Right lobe of liver (tissue), 6 donors: ENCODE measurements around the gene ASNS. TPM values are rescaled to one million over a fixed set of nuclear protein-coding genes. Genes with fewer than 3 reads are reported as not detected.

Experiments used
- ATAC-seq, 4 donors: fragments of 200-7000 bp; cut with Tn5 transposase; one replicate each; pipeline ENCODE4 v1.9.1; 2020; ENCODE audit warnings: mild to moderate bottlenecking in 4 of 4, moderate library complexity in 4 of 4
- DNase-seq, 3 donors: peaks; one replicate each; pipeline ENCODE4 v3.0.0-alpha.2; 2020
- H3K27ac ChIP-seq, 3 donors: fragments of 200-600 bp; one replicate each; pipeline ENCODE4 v1.8.0; 2022
- H3K27me3 ChIP-seq, 2 donors: fragments of 200-600 bp; one replicate each; pipeline ENCODE4 v1.8.0; 2022
- H3K36me3 ChIP-seq, 4 donors: fragments of 200-600 bp; sonication (generic) in 1 of 4; one replicate each; pipeline versions ENCODE4 v1.5.1 to v1.8.0; 2017 to 2022; ENCODE audit warnings: control low read depth in 1 of 4
- H3K4me1 ChIP-seq, 4 donors: fragments of 200-600 bp; sonication (generic) in 1 of 4; one replicate each; pipeline versions ENCODE4 v1.5.1 to v1.8.0; 2017 to 2022; ENCODE audit warnings: control low read depth in 1 of 4
- H3K4me3 ChIP-seq, 3 donors: fragments of 200-600 bp; one replicate each; pipeline ENCODE4 v1.8.0; 2022
- H3K9me3 ChIP-seq, 4 donors: fragments of 200-600 bp; sonication (generic) in 1 of 4; one replicate each; pipeline versions ENCODE4 v1.5.1 to v1.8.0; 2017 to 2022; ENCODE audit warnings: control low read depth in 1 of 4
- POLR2A ChIP-seq: fragments of 450-650 bp; IDR thresholded peaks from one replicate; pipeline ENCODE4 v1.6.1; 2017; ENCODE audit warnings: antibody characterized with exemption, mild to moderate bottlenecking
- WGBS: methylation state at CpG from one replicate; pipeline ENCODE4 v1.1.6; 2018; ENCODE audit warnings: low coverage, low lambda C conversion rate; ENCODE audit not compliant: insufficient coverage; ENCODE audit errors: missing lambda C conversion rate; 5-methylcytosine and 5-hydroxymethylcytosine counted together
- intact Hi-C, 2 donors: fragments of 100-400 bp; cut with DNase I; formaldehyde crosslinking; loops; one replicate each; pipeline versions ENCODE4 v1.11.2 to v1.14.1; 2022
- total RNA-seq, 6 experiments: library from RNA; depleted of rRNA in 2 of 6; stranded (reverse); fragments of >200 nt in 2 of 6; fragmentation: NEBNext Ultra II Directional in 3 of 6; extraction: Animal tissue kit (Norgen Biotek cat#: 25700) in 3 of 6; gene quantifications; one replicate each; pipeline versions ENCODE4 v1.1.0 to v1.2.4, GENCODE V29; 2016 to 2023
- TF ChIP-seq, protein P1 (sequence below), 4 donors: fragments of 200-600 bp in 3 of 4; fragments of 450-650 bp in 1 of 4; IDR thresholded peaks; one replicate each; pipeline versions ENCODE4 v1.5.1 to v1.8.0; 2016 to 2022; ENCODE audit warnings: antibody characterized with exemption in 4 of 4, mild to moderate bottlenecking in 2 of 4
- donor health status: DM: no; HTN: yes; CAD: no.
- donor health status: DM: no; HTN: no; CAD: no.
- donor health status: DM: no; HTN: no; CAD: no.
- donor health status: DM: no; HTN: yes; CAD: no.
- donor health status: DM: no; HTN: yes; CAD: no.

The ASNS gene
- total RNA-seq, 6 experiments from 2014 or later: 0.33 to 14.5 (median 3.3) TPM

DNA sequence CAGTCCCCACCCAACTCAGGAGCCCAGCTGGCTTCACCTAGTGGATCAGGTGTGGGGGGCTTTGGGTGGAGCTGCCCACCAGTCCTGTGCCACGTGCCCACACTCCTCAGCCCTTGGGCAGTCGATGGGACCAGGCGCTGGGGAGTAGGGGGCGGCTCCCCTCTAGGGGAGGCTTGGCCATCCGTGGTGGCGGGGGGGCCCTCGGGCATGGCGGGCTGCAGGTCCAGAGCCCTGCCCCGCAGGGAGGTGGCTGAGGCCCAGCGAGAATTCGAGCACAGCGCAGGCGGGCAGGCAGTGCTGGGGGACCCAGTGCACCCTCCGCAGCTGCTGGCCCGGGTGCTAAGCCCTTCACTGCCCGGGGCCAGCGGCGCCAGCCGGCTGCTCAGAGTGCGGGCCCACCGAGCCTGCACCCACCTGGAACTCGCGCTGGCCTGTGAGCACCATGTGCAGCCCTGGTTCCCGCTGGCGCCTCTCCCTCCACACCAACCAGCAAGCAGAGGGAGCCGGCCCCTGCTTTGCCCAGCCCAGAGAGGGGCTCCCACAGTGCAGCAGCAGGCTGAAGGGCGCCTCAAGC lies 29.3 kb downstream of the ASNS start:
- no peaks in the 10 kb centered on the region for H3K9me3 ChIP-seq
- TF ChIP-seq, protein P1, sequence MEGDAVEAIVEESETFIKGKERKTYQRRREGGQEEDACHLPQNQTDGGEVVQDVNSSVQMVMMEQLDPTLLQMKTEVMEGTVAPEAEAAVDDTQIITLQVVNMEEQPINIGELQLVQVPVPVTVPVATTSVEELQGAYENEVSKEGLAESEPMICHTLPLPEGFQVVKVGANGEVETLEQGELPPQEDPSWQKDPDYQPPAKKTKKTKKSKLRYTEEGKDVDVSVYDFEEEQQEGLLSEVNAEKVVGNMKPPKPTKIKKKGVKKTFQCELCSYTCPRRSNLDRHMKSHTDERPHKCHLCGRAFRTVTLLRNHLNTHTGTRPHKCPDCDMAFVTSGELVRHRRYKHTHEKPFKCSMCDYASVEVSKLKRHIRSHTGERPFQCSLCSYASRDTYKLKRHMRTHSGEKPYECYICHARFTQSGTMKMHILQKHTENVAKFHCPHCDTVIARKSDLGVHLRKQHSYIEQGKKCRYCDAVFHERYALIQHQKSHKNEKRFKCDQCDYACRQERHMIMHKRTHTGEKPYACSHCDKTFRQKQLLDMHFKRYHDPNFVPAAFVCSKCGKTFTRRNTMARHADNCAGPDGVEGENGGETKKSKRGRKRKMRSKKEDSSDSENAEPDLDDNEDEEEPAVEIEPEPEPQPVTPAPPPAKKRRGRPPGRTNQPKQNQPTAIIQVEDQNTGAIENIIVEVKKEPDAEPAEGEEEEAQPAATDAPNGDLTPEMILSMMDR (IDR thresholded peaks at IDR 0.05): no peak
- TF ChIP-seq POLR2A: no peak
- WGBS: 100% methylated on average over 7 of the region's 27 CpGs
- no peak overlapping the region for H3K27ac ChIP-seq
- intact Hi-C loops: no loop called here
- H3K36me3 ChIP-seq: no peaks in the 10 kb centered on the region
- ATAC-seq (peak in 1 of 4 donors; percentile 22), DNase-seq (peak in 1 of 3 donors; percentile 48)
- H3K27me3 ChIP-seq: no peaks in the 10 kb centered on the region
- H3K4me3 ChIP-seq: no peak overlapping the region
- H3K4me1 ChIP-seq: no peaks in the 10 kb centered on the region

DNA sequence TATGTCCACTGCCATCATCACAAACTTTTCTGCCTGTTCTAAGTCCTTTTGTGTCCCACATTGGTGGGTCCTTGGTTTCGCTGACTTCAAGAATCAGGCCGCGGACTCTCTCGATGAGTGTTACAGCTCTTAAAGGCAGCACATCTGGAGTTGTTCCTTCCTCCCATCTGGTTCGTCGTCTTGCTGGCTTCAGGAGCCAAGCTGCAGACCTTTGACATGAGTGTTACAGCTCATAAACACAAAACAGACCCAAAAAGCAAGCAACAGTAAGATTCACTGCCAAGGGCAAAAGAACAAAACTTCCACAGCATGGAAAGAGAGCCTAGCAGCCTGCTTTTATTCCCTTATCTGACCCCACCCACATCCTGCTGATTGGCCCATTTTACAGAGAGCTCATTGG lies 30.2 kb downstream of the ASNS start:
- Histone ChIP-seq H3K4me1 (no peaks in the 10 kb centered on the region), H3K4me3 (no peak overlapping the region), H3K27me3 (no peaks in the 10 kb centered on the region), H3K27ac (no peak overlapping the region), H3K36me3 (no peaks in the 10 kb centered on the region), H3K9me3 (no peaks in the 10 kb centered on the region)
- no peak for DNase-seq
- TF ChIP-seq, protein P1 (IDR thresholded peaks at IDR 0.05): no peak
- TF ChIP-seq POLR2A: no peak
- WGBS: 64% methylated on average over 6 of the region's 6 CpGs
- ATAC-seq: no peak
- intact Hi-C loops: no loop called here

DNA sequence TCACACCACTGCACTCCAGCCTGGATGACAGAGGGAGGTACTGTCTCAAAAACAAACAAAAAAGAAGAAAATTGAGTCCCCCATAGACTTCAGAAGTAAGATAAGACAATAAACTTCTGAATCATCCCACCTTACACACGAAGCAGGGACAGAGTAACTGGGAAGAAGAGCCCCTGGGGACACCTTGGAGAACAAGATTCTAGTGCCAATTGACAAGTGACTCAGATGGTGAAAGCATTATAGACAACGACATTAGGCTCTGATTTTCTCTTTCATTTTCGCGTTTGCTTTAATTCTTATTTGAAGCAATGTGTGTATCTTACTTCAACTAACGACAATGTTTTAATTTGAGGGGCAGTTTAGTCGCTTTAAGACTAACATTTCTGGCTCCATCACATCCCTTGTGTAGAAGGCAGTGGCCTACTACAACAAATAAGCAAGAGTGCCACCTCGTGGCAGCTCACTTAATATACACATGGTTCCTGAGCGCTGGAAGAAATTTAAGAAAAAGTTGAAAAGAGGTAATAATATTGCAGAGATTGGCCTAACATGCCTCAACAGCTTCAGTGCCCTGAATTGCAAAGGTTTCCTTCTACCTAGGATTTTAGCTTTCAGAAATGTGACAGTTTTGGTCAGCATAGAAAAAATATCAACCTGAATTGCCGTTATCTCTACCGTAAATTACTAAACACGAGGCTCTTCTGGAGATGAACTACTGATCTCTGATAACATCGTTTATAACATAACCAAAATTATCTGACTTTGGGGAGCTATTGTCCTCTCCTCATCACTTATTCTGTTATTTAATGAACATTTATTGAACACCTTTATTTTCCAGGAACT lies 36.7 kb downstream of the ASNS start:
- peak; percentile 84 to 89 (median 86) for ATAC-seq
- H3K27me3 ChIP-seq: no peaks in the 10 kb centered on the region
- TF ChIP-seq POLR2A: no peak
- TF ChIP-seq, protein P1 (IDR thresholded peaks at IDR 0.05): peak; percentile 58 to 77 (median 72)
- H3K36me3 ChIP-seq: no peaks in the 10 kb centered on the region
- no peak overlapping the region for H3K4me3 ChIP-seq
- WGBS: 24% methylated on average over 12 of the region's 12 CpGs
- DNase-seq: peak in 2 of 3 donors; percentile 54 to 65
- no peak overlapping the region for H3K27ac ChIP-seq
- intact Hi-C loops: loop anchor here in 1 of 2 donors (10.0 kb wide), 1 partner anchor 731 kb away; no protein-coding TSS in a partner anchor
- no peaks in the 10 kb centered on the region for H3K9me3 ChIP-seq
- no peaks in the 10 kb centered on the region for H3K4me1 ChIP-seq

DNA sequence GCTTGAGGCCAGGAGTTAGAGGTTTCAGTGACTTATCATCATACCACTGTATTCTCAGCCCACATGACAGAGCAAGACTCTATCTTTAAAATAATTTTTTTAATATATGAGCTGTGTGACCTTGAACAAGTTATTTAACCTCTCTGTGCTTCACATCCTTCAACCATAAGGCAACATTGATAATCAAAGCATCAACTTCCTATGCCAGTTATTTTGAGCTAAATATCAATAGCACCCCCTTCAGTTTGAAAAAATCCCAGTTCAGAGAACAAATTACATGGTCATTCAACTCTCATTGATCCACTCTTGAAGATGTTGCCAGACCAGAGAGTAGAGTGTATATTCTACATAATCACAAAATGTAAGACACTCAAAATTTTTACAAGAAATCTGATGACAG lies 53.0 kb downstream of the ASNS start:
- no peaks in the 10 kb centered on the region for H3K9me3 ChIP-seq
- H3K36me3 ChIP-seq: no peaks in the 10 kb centered on the region
- H3K27me3 ChIP-seq: no peaks in the 10 kb centered on the region
- ATAC-seq (no peak), DNase-seq (no peak)
- intact Hi-C loops: no loop called here
- H3K27ac ChIP-seq: no peak overlapping the region
- H3K4me3 ChIP-seq: no peak overlapping the region
- H3K4me1 ChIP-seq: no peaks in the 10 kb centered on the region
- TF ChIP-seq POLR2A: no peak
- TF ChIP-seq, protein P1 (IDR thresholded peaks at IDR 0.05): peak in 2 of 4 donors; percentile 10 to 16
